ENCODE measurements around the gene RPUSD3.

Gene RPUSD3

DNA sequence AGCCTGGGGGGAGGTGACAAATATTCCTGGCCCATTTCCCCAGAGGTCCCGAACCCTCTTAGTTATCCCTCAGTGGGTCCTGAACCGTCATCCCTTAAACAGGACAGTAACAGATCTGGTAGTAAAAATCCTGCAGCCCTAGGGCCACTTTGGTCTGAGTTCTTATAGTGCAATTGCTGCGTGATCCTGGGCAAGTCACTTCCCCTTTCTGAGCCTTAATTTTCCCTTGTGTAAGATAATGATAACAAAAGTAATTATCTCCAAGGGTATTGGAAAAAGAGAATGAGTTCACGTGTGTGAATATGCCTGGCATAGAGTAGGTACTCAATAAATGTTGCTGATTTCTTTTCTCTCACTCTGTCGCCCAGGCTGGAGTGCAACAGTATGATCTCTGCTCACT lies 43.7 kb upstream of the RPUSD3 start:
- H3K27me3 ChIP-seq, result no peaks in the 10 kb centered on the region
- no peaks in the 10 kb centered on the region for H3K9me3 ChIP-seq
- H3K36me3 ChIP-seq, result peaks cover under 1% of the 10 kb centered on the region; the same call in 1 of the 2 replicates
- no peak for DNase-seq
- H3K4me1 ChIP-seq, result no peaks in the 10 kb centered on the region
- no peak for TF ChIP-seq CTCF (IDR thresholded peaks at IDR 0.05; ENCODE audit: low read depth, low read length)
- no peak overlapping the region for H3K4me3 ChIP-seq (ENCODE audit: low read depth, low read length)

GRCh38 chr3:9886328-9886727 lies 42.5 kb upstream of the RPUSD3 start:
- Histone ChIP-seq H3K4me1 (no peaks in the 10 kb centered on the region), H3K36me3 (no peaks in the 10 kb centered on the region), H3K27me3 (no peaks in the 10 kb centered on the region), H3K9me3 (no peaks in the 10 kb centered on the region), H3K4me3 (ENCODE audit: low read depth, low read length) (no peak overlapping the region)
- DNase-seq, result no peak
- no peak for TF ChIP-seq CTCF (IDR thresholded peaks at IDR 0.05; ENCODE audit: low read depth, low read length)

- Histone ChIP-seq H3K4me1 (no peaks in the 10 kb centered on the region), H3K9me3 (no peaks in the 10 kb centered on the region), H3K36me3 (no peaks in the 10 kb centered on the region), H3K4me3 (ENCODE audit: low read depth, low read length) (no peak overlapping the region), H3K27me3 (no peaks in the 10 kb centered on the region)
- peak; percentile 22 for DNase-seq
- no peak for TF ChIP-seq CTCF (IDR thresholded peaks at IDR 0.05; ENCODE audit: low read depth, low read length)
Observed at GRCh38 chr3:9884555-9885165, 40.9 kb upstream of the RPUSD3 start.

DNA sequence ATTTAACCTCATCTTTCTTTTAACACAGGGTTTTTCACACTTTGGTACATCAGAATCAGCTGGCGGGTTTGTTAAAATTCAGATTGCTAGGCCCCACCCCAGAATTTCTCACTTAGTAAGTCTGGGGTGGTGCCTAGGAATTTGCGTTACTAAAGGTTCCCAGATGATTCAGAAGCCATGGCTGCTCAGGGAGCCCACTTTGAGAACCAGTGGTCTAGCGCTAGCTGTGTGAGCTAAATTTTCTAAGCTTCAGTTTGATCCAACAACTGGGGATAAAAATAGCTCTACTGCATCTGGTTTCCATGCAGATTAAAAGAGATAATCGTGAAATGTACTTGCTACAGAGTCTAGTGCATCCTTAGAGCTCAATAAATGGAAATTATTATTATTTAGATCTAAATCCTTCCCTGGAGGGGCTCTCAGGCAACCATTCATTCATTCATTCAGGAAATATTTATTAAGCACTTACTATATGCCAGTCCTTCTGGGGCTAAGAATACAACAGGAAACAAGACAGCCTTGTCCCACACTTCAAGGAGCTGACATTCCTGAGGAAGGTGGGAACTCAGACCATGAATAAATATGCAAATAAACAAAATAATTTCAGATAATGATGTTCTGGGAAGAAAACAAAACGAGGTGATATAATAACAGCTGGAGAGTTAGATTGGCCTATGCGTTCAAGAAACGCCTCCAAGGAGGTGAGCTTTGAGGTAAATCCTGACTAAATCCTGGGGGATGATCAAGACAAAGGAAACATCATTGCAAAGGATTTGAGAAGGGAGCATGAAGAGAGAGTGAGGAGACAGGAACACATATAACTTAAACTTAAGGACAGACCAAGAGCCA lies 40.1 kb upstream of the RPUSD3 start:
- no peak for DNase-seq
- no peaks in the 10 kb centered on the region for H3K36me3 ChIP-seq
- H3K27me3 ChIP-seq, result no peaks in the 10 kb centered on the region
- H3K9me3 ChIP-seq, result no peaks in the 10 kb centered on the region
- no peak for TF ChIP-seq CTCF (IDR thresholded peaks at IDR 0.05; ENCODE audit: low read depth, low read length)
- no peaks in the 10 kb centered on the region for H3K4me1 ChIP-seq
- no peak overlapping the region for H3K4me3 ChIP-seq (ENCODE audit: low read depth, low read length)

DNA sequence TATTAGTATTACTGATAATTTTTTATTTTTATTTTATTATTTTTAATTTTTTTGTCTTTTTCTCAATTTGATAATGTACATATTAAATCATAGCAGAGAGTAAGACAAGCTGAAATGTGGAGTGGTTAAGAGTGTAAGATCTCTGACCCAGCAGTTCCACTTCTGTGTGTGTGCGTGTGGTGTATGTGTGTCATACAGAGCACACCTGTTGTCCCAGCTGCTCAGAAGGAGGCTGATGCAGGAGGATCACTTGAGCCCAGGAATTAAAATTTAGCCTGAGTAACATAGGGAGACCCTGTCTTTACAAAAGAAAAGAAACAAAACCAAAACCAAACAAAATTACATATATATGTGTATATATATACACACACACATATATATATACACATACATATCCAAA lies 37.6 kb upstream of the RPUSD3 start:
- DNase-seq, result no peak
- Histone ChIP-seq H3K4me1 (no peaks in the 10 kb centered on the region), H3K4me3 (ENCODE audit: low read depth, low read length) (no peak overlapping the region), H3K27me3 (no peaks in the 10 kb centered on the region), H3K9me3 (no peaks in the 10 kb centered on the region), H3K36me3 (no peaks in the 10 kb centered on the region)
- no peak for TF ChIP-seq CTCF (IDR thresholded peaks at IDR 0.05; ENCODE audit: low read depth, low read length)

Measured in BE2C (cell line).